TTC549 (cell line): Measurements from ENCODE around the gene ATF1.
"Not testable (repeated sequence)": the region's sequence is repeated elsewhere in the genome, so short reads cannot be mapped to it uniquely, and the experiment has no call there.

Experiments used
- FAIRE-seq: peaks from 2 replicates; lab custom pipeline; 2012; peaks lifted over from hg19 to GRCh38; lab: Jason Lieb, UNC

The ATF1 gene

GRCh38 chr12:50753232-50753769 is 10.6 kb upstream of the ATF1 start:
- FAIRE-seq, result no peak

DNA sequence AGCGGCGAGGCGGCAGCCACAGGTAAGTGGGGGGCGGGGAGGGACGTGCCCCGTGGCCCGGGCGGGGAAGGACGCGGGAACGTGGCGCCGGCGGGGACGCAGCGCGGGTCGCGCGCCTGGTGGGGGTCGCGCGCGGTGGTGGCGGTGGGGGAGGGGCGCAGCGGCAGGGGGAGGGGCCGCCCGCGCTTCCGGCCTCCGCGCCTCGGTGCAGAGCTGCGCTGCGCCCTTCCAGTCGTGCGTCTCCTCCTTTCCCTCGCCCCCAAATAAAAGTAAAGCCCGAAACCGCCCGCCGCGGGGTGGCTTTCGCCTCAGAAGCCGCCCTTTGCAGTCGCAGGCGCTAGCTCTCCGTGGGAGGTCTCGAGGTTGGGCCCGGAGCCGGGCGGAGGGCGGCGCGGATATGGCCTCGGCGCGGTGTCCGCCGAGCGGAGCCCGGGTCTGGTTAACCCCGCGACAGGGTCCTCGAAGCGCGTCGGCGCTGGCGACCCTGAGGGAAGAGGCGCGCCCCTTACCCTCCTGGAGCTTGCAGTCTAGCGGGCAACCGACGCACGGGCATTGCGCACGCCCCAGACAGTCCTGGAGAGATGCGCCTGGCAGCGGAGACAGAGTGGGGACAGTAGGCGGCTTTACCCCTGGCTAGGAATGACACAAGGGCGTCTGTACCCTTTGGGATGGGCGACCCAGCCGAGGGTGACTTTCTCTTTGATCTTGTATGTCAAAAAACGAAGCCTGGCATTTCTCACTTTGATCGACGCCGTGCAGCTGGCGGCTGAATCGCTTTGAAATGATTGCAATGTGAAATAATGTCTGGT is 589 bp downstream of the ATF1 start:
- FAIRE-seq, result no peak

GRCh38 chr12:50765095-50765911 is 1.4 kb downstream of the ATF1 start:
- no peak for FAIRE-seq

DNA sequence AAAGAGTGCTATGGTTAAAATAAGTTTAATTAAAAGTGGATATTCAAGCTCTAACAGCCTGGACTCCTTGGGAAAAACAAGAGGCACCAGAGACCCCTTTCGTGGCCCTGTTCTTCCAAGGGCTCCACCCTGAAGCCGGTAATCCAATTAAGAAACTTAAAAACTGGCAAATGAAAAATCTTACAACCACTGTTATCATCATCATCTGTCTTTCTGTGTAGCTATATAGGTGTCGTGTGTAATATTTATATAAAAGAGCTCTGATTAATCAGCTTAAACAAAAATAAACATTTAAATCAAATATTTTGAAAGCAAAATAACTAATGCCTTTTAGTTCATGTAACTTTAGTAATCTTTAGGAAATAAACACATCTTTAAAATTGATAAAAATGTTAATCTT is 4.5 kb downstream of the ATF1 start:
- no peak for FAIRE-seq

DNA sequence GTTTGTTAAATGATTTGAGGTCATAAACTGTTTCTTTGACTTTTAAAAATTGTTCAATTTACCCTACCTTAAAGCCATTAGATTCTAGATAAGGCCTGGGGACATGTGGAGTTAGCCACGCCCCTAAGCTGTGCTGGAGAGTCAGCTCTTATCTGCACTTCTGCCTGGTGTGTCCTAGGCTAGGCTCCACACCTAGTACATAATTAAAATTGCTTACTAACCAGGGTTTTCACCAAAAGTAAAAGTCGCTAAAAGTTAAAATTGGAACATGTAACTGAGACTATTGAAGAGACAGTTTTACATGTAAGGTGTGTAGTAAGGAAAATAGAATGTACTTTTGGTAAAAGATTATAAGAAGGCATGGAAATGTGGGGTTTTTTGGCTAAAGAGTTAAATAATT is 4.9 kb downstream of the ATF1 start:
- FAIRE-seq, result not testable (repeated sequence)

GRCh38 chr12:50771409-50771808 is 7.5 kb downstream of the ATF1 start:
- no peak for FAIRE-seq

GRCh38 chr12:50772470-50772869 is 8.6 kb downstream of the ATF1 start:
- FAIRE-seq, result no peak

DNA sequence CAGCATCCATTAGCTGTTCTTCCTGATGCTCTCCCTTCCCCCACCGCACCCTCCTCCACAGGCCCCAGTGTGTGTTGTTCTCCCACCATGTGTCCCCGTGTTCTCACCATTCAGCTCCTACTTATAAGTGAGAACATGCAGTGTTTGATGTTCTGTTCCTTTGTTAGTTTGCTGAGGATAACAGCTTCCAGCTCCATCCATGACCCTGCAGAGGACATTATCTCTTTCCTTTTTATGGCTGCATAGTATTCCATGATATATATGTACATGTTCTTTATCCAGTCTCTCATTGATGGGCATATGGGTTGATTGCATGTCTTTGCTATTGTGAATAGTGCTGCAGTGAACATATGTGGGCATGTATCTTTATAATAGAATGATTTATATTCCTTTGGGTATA is 9.0 kb downstream of the ATF1 start:
- FAIRE-seq, result no peak

DNA sequence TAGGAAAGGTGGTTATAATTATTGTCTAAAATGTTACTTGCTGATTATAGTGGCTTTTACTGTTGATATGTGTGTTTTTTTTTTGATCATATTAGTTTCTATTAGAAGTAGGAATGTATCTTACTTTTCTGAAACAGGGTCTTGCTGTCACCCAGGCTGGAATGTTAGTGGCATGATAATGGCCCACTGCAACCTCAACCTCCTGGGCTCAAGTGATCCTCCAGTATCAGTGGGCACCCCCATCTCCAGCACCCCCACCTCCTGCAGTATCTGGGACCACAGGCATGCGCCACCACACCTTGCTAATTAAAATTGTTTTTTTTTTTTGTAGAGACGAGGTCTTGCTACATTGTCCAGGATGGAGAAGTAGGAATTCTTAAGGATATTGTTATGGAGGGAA is 11.3 kb downstream of the ATF1 start:
- FAIRE-seq, result no peak

DNA sequence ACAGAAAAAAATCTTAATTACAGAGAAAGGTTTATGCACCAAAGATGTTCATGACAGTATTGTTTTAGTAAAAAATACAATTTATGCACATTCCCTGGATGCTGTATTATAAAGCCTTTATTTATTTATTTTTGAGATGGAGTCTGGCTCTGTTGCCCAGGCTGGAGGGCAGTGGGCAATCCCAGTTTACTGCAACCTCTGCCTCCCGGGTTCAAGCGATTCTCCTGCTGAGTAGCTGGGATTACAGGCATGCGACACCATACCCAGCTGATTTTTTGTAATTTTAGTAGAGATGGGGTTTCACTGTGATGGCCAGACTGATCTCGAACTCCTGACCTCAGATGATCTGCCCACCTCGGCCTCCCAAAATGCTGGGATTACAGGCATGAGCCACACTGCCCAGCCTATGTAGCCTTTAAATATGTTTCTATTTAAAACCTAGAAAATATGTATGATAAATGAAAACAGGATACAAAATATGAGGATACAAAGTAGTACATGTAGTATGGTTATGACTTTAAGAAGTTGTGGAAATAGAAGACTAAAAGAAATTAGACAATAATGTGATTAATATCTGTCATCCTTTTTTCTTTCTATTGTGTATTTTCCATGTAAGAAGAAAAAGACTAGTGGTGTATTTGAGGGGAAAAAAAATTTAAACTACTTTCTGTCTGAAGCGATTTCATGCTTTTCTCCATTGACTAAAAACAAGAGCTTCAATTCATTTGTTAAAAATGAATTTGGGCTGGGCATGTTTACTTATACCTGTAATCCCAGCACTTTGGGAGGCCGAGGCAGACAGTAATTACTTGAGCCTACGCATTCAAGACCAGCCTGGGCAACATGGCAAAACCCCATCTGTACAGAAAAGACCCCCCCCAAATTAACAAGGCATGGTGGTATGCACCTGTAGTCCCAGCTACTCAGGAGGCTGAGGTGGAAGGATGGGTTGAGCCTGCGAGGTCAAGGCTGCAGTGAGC is 13.1 kb downstream of the ATF1 start:
- no peak for FAIRE-seq

DNA sequence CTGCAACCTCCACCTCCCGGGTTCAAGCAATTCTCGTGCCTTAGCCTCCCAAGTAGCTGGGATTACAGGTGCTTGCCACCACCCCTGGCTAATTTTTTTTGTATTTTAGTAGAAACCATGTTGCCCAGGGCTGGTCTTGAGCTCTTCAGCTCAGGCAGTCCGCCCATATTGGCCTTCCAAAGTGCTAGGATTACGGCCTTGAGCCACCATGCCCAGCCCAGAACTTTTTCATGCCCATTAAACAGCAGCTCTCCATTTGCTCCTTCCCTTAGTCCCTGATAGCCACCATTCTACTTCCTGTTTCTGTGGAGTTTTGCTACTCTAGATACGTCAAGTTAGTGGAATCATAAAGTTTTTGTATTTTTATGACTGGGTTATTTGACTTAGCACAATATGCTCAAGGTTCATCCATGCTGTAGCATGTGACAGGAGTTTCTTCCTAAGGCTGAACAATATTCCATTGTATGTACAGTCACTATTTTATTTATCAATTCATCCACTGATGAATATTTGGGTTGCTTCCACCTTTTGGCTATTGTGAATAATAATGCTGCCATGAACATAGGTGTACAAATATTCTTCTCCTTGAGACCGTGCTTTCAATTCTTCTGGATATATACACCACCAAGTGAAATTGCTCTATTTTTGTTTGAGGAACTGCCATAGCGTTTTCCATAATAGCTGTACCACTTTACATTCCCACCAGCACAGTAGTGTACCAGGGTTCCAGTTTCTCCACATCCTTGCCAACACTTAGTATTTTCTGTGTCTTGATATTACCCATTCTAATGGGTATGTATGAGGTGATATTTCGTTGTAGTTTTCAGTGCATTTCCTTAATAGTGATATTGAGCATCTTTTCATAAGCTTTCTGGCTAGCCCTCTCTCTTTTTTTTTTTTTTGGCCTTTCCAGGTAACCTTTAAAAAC is 15.0 kb downstream of the ATF1 start:
- no peak for FAIRE-seq

- no peak for FAIRE-seq
Measured at GRCh38 chr12:50780013-50780412, 16.1 kb downstream of the ATF1 start.

GRCh38 chr12:50784501-50784900 is 20.6 kb downstream of the ATF1 start:
- no peak for FAIRE-seq

DNA sequence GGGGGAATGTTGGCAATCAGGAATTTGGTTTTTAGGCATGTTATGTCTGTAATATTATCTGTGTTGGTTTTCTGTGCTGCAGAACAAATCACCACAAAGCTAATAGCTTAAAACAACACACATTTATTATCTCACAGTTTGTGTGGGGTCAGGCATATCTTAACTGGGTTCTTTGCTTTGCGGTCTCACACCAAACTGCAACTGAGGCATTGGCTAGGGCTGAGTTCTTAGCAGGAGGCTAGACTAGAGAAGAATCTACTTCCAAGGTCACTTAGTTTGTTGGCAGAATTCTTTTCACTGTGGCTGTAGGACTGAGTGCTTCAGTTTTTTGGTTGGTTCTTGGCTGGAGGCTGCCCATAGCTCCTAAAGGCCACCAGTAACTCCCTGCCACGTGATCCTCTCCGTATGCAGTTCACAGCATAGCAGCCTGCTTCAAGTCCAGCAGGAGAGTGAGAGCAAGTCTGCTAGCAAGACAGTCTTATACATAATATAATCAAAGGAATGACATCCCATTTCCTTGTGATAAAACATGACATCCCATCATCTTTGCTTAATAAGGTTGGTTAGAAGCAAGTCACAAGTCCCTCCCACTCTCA is 21.6 kb downstream of the ATF1 start:
- FAIRE-seq, result no peak

GRCh38 chr12:50786498-50787231 is 22.8 kb downstream of the ATF1 start:
- no peak for FAIRE-seq

DNA sequence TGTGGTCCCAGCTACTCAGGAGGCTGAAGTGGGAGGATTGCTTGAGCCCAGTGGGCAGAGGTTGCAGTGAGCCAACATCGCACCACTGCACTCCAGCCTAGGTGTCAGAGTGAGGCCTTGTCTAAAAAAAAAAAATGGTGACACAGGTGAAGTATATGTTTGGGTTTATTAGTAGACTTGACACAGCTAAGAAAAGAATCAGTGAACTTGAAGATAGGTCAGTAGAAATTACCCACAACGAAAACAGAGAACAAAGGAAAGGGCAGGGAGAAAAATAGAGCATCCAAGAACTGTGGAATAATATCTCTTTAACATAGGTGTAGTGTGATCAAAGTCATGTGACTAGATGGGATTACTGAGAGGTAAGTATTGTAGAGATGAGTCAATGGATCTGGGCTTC is 23.7 kb downstream of the ATF1 start:
- FAIRE-seq, result no peak

DNA sequence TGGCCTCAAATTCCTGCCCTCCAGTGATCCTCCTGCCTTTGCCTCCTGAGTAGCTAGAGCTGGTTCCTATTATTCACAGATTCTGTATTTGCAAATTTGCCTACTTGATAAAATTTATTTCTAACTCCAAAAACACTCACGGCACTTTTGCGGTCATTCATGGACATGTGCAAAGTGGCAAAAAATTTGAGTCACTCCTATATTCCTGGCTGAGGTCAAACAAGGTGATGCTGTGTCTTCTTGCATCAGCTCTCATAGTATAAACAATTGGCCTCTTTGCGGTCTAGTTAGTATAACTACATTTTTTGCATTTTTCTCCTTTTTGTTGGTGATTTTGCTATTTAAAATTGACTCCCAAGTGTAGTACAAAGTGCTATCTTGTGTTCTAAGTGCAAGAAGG is 24.7 kb downstream of the ATF1 start:
- FAIRE-seq, result no peak

DNA sequence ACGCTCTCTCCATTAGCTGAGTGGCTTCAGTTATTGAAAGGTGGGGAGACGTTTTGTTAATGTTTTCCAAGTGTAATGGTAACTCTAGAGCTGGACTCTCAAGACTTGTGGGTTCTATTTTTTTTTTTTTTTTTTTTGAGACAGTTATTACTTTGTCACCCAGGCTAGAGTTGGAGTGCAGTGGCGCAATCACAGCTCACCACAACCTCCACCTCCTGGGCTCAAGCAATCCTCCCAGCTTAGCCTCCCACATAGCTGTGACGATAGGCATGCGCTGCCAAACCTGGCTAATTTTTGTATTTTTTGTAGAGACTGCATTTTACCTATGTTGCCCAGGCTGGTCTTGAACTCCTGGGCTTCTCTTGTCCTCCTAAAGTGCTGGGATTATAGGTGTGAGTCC is 26.2 kb downstream of the ATF1 start:
- FAIRE-seq, result no peak

- no peak for FAIRE-seq
Measured at GRCh38 chr12:50799908-50800307, 36.0 kb downstream of the ATF1 start.
